HG03064 (cell line): ENCODE results near the gene NPAT.
A peak's percentile ranks its signal among the peaks of the same experiment; 100 is the strongest.

Source experiments
- ATAC-seq: cut with Tn5 transposase; IDR thresholded peaks from one replicate; pipeline ENCODE4 v1.9.1; 2021; ENCODE audit warnings: low read depth; ENCODE audit not compliant: unreplicated experiment

Gene NPAT

GRCh38 chr11:108222574-108223347, at the start of gene NPAT, which contains the start of gene ATM:
Gene NPAT (minus strand): TSS chr11:108222638. CDS start chr11:108222536, 102 bp downstream.
Gene ATM (plus strand): TSS chr11:108223067. CDS start chr11:108227625, 4,558 bp downstream.
- peak; percentile 83 for ATAC-seq

DNA sequence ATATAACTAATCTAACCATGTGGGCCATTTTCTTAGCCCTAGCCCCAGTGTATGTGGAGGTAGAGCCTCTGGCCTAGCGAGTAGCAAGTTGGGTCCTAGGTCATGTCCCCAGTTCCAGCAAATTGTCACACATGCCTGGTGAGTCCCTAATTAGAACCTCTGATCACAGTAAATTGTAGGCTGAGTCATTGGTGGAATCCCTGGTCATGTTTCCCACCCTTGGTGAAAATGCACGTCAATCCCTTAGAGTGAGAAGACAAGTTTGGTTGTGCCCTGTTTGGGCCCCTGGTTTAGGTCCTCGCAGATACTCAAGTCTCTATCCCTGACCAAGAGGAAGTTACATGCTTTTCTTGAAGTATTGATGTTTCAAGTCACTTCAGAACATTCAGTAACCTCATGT, 47.1 kb upstream of the NPAT start:
- ATAC-seq, result no peak

DNA sequence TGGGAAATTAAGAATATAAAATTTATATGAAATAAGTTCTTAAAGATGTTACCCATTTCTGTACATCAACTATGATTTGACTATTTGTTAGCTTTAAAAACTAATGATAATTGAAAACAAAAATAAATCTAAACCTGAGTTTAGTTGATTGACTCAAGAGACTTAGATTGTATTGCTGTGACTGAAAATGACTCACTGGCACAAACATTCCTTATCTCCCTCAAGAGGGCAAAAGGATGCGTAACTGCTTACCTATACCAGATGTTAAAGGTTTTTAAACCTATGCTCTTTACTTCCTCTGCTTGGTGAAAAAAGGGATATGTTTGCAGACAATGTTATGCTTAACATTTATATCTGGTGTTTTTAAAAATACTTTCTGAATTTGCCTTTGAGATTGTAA, 30.7 kb upstream of the NPAT start:
- no peak for ATAC-seq

DNA sequence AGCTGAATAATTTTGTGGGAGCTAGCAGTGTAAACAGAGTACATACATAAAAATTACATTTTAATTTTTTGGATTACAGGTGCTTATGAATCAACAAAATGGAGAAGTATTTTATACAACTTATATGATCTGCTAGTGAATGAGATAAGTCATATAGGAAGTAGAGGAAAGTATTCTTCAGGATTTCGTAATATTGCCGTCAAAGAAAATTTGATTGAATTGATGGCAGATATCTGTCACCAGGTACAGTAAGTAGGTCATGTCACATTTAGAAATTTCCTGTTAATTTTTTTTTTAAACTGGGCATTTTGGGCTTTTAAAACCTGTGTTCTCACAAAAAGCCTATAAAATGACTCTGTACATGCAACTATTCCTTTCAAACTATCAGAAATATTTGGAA, 24.4 kb upstream of the NPAT start:
- ATAC-seq, result no peak

DNA sequence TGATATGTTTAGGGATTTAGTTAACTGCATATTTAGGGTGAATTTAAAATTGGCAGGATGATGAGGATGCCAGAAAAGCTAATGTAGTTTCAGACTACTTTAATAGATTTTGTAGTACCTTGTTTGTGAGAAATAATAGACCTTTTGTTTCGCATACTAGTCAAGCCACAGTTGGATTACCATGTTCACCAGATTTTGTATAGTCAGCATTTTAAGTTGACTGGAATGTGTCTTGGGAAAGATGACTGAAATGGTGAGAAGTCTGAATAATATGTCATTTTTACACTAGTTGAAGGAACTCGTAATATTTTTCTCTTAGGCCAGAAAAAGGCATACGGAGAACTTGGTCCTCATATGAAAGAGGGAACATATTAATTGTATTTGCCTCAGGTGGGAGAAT, 23.9 kb upstream of the NPAT start:
- no peak for ATAC-seq

GRCh38 chr11:108242422-108242821, 20.0 kb upstream of the NPAT start:
- ATAC-seq, result no peak

- no peak for ATAC-seq
Observed at GRCh38 chr11:108241330-108242037, 19.0 kb upstream of the NPAT start.

DNA sequence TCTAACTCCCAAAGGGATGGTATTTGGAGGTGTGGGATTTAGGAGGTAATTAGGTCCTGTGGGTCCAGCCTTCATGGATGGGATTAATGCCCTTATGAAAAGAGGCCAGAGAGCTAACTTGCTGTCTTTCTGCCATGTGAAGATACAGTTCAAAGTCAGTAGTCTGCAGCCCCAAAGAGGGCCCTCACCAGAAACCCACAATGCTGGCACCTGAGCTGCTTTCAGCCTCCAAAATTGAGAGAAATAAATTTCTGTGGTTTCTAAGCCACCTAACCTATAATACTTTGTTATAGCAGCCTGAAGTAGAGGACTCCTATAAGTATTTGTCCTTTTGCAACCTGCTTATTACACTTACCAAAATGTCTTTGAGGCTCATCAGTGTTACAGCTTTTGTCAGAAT, 16.6 kb upstream of the NPAT start:
- no peak for ATAC-seq

DNA sequence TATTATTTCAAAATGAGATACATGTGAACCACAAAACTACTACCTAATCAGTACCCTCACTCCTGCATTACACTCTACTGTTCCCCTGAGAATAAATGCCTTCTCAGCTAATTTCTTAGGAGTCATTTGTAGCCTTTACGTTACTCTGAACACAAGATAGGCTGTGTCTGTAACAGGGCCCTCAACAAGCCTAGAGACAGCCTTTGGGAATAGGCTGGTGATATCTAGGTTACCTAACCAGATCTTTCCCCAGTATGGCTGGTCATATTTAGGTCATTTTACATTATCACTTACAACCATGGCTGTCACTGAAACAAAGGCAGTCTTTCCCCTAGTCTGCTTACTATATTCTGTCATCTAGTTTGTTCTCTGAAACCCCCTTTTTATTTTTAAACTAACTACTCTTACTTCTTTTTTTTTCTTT, 14.6 kb upstream of the NPAT start:
- ATAC-seq, result peak; percentile 47

DNA sequence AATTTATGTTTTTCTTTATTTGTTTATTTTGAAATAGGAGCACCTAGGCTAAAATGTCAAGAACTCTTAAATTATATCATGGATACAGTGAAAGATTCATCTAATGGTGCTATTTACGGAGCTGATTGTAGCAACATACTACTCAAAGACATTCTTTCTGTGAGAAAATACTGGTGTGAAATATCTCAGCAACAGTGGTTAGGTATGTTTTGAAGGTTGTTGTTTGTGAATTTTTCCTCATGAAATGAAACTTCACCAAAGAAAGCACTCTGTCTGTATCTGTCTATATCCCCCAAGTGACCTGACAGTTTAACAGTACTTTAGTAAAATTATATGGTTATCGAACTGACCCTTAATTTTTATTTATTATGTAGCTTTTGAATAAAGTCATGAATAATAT, 13.2 kb upstream of the NPAT start:
- no peak for ATAC-seq

DNA sequence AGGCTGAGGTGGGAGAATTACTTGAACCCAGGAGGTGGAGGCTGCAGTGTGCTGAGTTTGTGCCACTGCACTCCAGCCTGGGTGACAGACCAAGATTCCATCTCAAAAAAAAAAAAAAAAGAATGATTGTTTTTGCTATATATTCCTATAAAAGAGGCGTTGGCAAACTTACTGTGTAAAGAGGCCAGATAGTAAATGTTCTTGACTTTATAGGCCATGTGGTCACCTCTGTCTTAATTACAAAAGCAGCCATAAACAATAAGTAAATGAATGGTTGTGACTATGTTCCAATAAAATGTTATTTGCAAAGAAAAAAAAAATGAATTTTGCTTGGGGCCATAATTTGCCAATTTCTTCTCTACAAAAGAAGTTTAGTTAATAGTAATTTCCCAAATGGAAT, 12.8 kb upstream of the NPAT start:
- no peak for ATAC-seq

GRCh38 chr11:108233277-108233945, 11.0 kb upstream of the NPAT start:
- no peak for ATAC-seq

DNA sequence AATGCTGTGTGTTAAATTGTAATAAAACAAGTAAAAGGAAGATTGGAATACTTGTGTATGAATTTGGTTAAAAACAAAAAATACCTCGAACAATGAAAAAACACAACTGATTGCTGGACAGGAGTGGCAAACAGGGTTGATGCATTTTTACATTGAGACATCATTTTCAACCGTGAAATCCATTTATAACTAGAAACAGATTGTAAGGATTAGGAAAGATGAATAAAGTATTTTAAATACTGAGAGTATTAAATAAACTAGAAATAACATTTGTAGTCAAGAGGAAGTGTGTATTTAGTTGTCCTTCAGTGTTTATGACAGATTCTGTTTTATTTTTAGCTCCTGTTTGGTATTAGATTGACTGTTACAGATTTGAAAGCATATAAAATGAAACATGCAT, 5.8 kb upstream of the NPAT start:
- ATAC-seq, result no peak

DNA sequence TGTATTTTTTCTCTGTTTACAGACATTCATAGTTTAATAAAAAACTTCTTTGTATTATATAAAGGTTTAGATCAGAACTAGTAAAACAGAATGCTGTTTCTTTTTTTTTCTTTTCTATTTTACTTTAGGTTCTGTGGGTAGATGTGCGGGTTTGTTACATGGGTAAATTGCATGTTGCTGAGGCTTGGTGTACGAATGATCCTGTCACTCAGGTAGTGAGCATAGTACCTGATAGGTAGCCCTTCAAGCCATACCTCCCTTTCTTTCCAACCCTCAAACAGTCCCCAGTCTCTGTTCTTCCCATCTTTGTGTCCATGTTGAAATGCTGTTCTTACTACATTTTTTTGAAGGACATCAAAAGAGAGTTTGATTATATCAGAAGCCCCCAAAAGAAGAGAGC, 3.6 kb upstream of the NPAT start:
- no peak for ATAC-seq

GRCh38 chr11:108224911-108225786, 2.7 kb upstream of the NPAT start:
- no peak for ATAC-seq

DNA sequence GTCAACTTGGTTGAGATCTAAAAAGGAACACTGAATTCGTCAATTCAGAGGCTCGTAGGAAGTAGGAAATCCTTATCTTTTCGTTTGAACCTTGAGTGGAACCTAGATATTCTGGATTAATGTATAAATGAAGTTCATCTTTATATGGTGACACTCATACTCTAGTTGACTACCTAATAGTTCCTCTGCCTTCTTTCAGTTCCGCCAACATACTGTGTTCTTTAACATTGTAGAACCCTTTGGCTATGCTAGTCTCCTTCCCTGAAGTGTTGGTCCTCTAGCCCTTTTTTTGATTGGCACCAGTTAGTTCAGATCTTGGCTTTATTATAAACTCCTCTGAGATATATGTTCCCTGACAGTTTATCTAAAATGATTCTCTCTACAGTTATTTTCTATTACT, 1.9 kb upstream of the NPAT start:
- no peak for ATAC-seq

DNA sequence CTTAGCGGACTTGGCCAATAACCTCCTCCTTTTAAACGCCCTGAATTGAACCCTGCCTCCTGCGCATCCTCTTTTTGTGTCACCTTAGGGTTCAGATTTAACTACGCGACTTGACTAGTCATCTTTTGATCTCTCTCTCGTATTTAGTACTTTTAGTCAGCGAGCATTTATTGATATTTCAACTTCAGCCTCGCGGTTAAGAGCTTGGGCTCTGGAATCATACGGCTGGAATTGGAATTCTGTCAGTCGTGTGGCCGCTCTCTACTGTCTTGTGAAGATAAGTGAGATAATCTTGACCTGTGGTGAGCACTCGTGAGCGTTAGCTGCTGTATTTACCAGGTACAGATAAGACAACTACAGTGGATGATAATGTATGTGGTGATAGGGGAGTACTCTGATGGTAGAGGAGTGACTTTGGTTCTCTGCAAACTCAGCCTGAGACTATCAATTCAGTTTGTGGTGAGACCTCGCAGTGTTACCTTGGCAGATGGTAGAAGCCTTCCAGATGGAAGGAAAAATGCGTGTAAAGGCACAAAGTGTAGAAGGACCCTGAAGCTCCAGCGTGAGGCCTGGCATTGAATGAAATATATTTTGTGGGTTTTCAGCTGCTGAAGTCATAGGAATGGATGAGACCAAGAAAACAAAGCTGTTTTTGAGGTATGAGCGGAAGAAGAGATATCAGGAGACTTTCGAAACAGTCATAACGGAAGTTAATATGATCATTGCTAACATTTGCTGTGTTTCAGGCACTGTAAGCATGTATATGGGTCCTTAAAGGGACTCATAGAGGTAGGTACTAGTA, 1.1 kb upstream of the NPAT start:
- ATAC-seq, result peak; percentile 30

DNA sequence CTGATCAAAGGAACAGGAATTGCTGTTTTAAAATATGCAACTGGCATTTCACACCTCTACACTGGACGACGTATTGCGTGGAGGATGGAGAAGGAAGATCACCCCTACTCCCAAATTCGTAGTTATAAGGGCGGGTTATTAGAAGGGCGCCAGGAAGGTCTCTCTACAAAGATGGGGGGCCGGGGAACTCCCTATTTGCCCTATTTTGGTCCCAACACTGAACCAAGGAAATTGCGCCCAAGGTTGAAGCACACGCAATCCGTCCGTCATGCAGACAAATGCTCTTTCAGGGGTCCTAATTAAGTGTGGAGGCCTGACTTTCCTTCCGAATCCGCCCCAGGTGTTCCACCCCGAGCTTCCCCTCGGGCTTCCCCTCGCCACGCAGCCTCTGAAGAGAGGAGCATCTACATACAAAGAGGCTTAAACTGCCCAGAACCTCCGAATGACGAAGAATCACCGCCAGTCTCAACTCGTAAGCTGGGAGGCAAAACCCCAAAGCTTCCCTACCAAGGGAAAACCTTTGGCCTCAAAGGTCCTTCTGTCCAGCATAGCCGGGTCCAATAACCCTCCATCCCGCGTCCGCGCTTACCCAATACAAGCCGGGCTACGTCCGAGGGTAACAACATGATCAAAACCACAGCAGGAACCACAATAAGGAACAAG, 396 bp downstream of the NPAT start:
- ATAC-seq, result no peak

GRCh38 chr11:108221371-108221770, 1.1 kb downstream of the NPAT start:
- no peak for ATAC-seq
